ENCODE measurements around the gene EEFSEC. TPM values are rescaled to one million over a fixed set of nuclear protein-coding genes. Genes with fewer than 3 reads are reported as not detected.

Gene EEFSEC
- total and polyA plus RNA-seq, 2 of the 8 experiments (the other 6 are each of a cell fraction or from before 2014, with no cell fraction given) = 13.1 to 19.8 TPM

DNA sequence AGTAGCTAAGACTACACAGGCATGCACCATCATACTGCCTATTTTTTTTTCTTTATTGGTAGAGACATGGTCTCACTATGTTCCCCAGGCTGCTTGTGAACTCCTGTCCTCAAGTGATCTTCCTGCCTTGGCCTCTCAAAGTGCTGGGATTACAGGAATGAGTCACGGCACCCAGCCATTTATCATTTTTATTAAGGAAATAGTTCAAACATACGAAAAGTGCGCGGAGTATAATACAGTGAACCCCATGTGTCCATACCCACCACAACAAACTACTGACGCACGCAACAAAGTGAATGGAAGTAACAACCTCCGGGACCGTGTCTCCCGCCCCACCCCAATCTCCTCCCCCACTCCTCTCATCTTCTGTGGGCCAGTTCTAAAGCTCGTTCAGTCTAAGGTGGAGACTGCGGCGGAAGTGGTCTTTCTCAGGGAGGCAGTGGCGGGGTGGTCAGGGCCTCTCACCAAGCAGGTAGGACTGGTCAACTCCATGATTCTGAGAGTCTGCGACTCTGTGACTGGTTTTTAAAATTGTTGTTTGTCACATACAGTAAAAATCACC is 271.3 kb downstream of the EEFSEC start (continued):
- TF ChIP-seq POU5F1 (IDR thresholded peaks at IDR 0.05; ENCODE audit: low read depth, low read length) = no peak
